GM19463 (cell line): ENCODE measurements around the gene PXN.
"Not testable (repeated sequence)": the region's sequence is repeated elsewhere in the genome, so short reads cannot be mapped to it uniquely, and the experiment has no call there.

Experiments used
- ATAC-seq: cut with Tn5 transposase; IDR thresholded peaks from one replicate; pipeline ENCODE4 v1.9.1; 2021; ENCODE audit warnings: mild to moderate bottlenecking, moderate library complexity; ENCODE audit not compliant: unreplicated experiment

Gene PXN

GRCh38 chr12:120242275-120242799, 23.2 kb downstream of the PXN start:
- no peak for ATAC-seq

- no peak for ATAC-seq
Measured at GRCh38 chr12:120241561-120242274, 23.8 kb downstream of the PXN start.

GRCh38 chr12:120240495-120240833, 25.1 kb downstream of the PXN start:
- no peak for ATAC-seq

DNA sequence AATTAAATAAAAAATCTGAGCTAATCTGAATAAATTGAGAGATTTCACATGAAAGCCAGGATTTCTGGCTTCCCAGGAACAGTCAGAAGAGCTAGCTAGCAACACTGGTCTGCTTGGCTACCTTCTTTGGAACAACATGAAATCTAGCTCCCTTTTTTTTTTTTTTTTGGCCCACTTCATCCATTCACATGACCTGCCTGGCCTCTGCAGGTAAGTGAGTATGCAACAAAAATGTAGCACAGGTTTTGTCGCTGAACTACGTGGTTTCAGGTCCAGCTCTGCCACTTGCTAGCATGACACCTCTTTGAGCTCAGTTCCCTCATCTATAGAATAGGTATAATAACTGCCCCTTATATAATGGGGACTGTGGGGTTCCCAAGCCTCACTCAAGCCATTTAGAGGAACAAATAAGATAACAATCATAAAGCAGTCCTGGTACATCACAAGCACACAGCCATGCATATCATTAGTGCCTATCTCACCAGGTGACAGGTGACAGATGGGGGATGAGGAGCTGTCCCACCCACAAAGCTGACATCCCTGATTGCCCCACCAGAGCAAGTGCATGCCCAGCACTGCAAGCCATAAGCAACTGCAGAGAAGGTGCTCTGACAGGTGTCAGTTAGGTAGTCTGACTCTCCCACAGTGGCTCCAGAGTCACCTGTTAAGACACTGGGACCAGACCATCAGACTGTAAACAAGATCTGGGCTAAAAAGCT, 25.6 kb downstream of the PXN start:
- ATAC-seq: no peak

DNA sequence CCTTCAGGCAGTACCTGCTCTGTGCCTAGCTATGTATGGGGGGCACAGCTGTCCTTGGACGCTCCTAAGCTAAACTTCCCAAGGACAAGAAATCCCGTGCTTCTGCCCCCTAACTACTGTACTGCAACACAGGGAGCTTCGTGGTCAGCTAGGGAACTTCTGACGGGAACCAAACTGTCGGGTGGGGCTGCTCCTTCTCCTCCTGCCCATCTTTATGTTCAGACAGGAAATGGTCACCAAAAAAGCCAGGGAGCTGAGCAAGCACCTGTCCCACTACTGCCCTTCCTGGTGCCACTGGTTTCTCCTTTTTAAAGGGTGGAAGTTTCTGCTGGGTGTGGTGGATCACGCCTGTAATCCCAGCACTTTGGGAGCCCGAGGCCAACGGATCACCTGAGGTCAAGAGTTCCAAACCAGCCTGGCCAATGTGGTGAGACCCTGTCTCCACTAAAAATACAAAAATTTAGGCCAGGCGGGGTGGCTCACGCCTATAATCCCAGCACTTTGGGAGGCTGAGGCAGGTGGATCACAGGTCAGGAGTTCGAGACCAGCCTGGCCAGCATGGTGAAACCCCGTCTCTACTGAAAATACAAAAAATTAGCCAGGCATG, 26.6 kb downstream of the PXN start:
- ATAC-seq: no peak

DNA sequence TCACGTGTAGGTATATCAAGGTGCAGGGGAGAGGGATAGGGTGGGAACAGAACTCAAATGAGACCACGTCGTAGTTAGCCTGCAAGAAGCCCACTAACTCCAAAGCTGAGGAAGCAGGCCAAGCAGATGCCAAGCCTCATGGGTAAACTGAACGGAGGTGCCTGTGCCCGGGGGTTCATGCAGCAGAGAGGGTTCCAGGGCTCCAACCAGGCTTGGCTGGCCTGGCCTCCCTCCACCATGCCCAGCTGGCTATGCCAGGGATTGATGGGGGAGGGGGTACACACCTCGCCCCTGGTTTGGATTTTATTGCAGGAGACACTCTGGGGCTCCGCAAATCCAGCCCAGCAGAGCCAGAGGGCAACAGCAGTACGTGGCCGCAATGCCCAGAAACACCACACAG, 27.3 kb downstream of the PXN start:
- ATAC-seq: no peak

- ATAC-seq: no peak
Measured at GRCh38 chr12:120237360-120238171, 28.0 kb downstream of the PXN start.

DNA sequence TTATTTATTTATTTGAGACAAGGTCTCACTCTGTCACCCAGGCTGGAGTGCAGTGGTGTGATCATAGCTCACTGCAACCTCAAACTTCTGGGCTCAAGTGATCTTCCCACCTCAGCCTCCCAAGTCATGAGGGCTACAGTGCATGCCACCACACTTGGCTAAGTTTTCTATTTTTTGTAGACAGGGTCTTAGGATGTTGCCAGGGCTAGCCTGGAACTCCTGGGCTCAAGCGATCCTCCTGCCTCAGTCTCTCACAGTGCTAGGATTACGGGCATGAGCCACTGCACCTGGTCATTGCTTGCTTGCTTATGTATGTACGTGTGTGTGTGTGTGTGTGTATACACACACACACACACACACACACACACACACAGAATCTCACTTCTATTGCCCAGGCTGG, 28.7 kb downstream of the PXN start:
- ATAC-seq: not testable (repeated sequence)

- no peak for ATAC-seq
Measured at GRCh38 chr12:120235369-120236323, 29.9 kb downstream of the PXN start.

- ATAC-seq: no peak
Measured at GRCh38 chr12:120234643-120235368, 30.7 kb downstream of the PXN start.

DNA sequence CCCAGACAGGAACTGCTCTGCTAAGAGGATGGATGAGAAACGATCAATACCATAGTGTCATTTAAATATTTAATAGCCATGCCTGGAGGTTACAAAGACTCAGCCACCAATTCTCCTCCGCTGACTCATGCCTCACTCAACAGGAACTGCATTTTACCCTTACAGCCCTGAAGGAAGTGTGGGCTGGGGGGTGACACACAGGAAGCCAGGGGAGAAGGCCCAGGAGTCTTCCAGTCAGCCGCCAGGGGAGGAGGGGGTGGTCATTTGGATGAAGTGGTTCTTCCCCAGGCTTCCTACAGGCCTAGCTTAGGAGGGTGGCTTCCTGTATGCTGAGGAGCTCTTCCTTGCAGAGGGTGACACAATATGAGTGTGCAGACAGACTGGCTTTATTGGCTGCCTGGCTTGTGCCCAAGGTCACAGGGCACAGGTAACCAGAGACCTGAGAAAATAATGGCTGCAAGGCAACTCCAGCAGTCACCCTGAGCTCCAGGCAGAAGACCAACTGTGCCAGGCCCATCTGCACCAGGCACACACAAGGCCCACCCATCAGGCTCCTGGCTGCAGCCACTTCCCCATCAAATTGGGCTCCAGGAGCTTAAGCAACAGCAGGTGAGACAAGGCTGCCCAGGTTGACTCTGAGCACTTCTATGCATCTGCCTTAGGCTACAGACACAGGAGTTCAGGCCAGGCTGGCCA, 34.1 kb downstream of the PXN start:
- no peak for ATAC-seq

GRCh38 chr12:120230974-120231315, 34.6 kb downstream of the PXN start:
- ATAC-seq: no peak

GRCh38 chr12:120230326-120230973, 35.1 kb downstream of the PXN start:
- ATAC-seq: no peak

GRCh38 chr12:120229487-120230325, 35.8 kb downstream of the PXN start:
- no peak for ATAC-seq

DNA sequence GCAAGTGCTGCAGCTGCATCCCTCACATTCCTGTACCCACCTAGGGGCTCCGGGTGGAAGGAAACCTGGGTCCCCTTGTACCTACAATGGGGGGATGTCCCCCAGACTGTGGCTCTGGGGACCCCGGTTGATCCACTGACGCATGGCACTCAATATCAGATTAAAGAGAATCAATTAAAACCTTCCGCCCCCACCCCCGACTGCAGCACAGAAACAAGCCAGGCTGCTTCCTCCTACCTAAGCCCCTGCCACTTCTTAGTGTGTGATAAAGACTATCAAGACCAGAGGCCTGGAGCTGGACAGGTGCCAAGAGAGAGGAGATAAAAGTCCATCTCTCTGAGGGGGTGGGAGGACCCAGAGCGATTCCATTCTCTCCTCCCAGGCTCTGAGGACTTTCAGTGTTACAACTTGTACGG, 36.5 kb downstream of the PXN start:
- ATAC-seq: no peak

DNA sequence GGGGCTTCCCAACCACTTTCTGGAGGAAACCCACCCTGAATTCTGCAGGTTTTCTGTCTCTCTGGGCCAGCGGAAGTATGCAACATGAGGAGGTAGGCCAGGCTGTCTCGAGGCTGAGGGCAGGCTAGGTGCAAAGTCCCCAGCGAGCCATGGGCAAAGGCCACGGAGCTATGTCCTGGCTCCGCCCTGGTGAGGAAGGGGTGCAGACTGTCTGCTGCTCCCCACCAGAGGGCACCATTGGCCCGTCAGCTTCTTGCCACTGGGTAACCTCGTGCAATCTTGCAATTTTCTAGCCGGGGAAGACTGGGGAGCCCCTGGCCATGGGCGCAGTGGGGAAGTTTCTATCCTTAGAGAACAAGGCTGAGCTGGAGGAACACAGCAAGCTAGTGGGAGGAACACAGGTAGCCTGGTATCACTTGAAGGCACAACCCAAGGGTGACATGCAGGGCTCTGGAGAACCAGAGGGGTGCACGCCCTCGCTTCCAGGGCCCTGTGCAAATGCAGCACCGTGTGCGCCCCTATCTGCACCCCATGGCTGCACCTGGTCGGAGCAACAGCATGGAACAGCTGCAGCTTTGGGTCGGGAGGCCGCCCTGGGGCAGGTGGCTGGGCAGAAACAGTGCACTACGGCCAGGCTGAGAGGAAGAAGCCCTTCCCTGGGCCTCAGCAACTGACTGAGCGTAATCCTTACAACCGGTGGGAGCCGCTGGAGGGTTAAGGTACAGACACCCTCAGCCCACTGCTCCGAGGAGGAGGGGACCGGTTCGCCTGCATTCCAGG, 37.0 kb downstream of the PXN start:
- ATAC-seq: peak; percentile 77

- no peak for ATAC-seq
Measured at GRCh38 chr12:120228041-120228290, 37.6 kb downstream of the PXN start.
